Amniotic stem cell (primary cell): Measurements from ENCODE around the gene CROCC.
"Not testable (repeated sequence)": the region's sequence is repeated elsewhere in the genome, so short reads cannot be mapped to it uniquely, and the experiment has no call there.

Experiments used
- DNase-seq: peaks from one replicate; lab custom pipeline; 2025; lab: John Stamatoyannopoulos, UW

CROCC gene

DNA sequence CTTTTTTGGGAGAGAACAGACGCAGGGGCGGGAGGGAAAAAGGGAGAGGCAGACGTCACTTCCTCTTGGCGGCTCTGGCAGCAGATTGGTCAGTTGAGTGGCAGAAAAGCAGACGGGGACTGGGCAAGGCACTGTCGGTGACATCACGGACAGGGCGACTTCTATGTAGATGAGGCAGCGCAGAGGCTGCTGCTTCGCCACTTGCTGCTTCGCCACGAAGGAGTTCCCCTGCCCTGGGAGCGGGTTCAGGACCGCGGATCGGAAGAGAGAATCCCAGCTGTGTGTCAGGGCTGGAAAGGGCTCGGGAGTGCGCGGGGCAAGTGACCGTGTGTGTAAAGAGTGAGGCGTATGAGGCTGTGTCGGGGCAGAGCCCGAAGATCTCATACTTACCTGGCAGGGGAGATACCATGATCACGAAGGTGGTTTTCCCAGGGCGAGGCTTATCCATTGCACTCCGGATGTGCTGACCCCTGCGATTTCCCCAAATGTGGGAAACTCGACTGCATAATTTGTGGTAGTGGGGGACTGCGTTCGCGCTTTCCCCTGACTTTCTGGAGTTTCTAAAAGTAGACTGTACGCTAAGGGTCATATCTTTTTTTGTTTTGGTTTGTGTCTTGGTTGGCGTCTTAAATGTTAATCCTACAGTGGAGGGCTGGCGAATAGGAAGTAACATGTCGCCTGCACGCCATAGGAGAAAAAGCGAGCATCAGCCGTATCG is 26.0 kb upstream of the CROCC start, which contains the start of gene RNU1-2:
Gene RNU1-2, plus strand, starts transcription at position 383 of the 718 bp plus-strand sequence.
- peak; percentile 91 for DNase-seq

DNA sequence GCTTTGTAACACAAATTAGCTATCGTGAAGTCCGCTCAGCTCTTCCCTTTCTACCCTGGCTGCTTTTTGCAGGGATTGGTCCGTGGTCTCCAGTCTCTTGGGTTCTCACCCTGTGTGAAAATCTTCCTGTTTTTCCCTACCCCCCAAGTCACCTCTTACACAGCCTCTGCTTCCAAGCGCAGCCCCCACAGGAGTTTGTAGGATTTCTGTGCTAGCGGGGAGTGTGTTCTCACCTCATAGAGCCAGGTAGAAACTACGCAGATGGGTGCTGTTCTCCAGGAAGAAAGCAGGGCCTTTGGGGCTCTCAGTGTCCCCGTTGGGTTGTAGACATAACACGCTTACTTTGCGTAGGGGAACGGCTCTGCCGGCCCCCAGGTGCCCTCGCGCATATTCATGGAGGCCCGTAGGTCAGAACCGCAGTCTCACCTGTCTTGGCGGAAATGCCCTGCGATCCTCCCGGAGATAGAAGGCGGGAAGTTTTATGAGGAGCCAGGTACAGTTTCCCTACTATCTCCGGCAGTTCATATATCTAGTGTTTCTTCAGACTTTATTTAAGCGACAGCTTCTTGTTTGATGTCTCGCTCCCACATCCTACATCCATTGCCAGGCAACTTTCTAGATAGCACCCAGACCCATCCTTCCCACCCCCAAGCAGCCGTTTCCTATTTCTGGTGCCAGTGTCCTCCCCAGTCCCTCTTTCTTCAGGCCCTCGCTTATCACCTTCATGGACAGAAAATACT is 25.2 kb upstream of the CROCC start:
- DNase-seq: peak; percentile 71

DNA sequence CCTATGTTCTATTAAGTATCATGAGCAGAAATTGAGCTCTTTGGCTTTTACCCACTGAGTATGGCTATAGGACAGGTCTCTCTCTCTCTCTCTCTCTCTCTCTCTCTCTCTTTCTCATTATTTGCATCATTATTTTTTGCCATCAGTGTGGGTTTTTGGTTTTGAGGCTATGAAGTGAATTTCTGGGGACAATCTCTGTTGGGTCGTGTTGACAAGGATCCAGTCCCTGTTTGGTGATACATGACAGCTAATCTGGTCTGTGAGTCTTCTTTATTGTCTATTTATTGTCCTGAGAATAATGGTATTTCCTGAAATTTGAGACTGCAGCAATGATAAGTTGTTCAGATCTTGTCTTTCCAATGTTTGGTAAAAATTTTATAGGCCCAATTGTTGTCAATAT is 24.1 kb upstream of the CROCC start:
- not testable (repeated sequence) for DNase-seq

DNA sequence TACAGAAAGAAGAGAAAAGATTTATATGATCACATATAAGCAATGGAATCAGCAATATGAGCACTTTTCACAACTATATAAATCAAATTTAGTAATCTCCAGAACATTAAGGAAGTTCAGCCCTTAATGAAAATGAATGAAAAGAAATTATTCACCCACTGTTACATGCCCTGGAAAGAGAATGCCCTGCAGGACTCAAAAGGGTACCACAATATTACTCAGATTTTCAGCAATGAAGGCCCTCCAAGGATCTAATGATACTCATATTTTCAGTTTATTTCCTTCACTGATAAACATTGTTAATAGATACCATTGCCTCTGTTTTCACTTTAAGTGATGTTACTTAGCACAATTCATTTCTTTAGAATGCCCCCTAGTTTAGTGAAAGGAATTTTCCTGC is 23.4 kb upstream of the CROCC start:
- not testable (repeated sequence) for DNase-seq

DNA sequence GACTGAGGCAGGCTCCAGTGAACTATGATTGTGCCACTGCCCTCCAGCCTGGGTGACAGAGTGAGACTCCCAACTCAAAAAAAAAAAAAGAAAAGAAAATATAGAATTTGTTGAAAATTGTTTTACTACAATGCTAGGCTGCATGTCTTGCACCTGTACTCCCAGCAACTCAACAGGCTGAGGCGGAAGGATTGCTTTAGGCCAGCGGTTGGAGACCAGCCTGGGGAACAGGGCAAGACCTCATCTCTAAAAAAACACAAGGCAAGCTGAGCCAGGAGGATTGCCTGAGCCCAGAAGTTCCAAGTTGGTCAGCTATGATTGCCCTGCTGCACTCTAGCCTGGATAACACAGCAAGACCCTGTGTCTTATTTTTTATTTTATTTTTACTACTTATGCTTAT is 22.7 kb upstream of the CROCC start:
- not testable (repeated sequence) for DNase-seq

DNA sequence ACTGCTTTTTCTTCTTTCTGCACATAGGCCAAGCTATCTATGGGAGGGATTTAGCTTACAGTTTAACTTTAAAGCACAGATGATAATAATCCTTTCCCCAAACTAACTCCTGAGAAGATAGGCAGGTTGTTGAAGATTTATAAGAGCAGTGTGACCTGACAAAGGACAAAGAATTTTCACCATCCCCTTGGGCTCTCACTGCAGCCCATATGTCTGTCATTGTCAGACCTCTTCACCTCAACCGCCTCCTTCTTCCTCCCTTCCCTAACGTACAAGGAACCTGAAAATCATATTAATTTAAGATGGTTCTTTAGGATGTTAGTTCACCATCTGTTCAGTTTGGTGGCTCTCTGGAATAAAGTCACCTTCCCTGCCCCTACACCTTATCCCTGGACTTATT is 21.0 kb upstream of the CROCC start:
- DNase-seq: no peak

DNA sequence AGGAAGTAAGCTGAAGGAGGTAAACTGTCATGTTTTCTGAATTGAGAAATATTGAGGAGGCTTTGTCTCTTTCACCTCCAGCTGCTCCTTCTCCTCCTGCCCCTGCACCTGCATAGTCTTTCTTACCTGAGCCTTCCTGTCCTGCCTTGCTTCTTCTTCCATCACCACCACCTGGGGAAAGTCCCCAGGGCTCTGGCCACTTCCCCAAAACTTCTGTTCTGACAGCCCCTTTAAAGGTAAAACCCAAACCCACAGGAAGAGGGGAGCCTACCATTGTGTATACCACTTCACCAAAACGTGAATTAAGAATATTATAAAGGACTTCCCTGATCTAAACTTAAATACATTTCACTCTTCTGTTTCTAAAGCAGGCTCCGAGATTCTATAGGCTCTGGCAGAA is 20.4 kb upstream of the CROCC start:
- not testable (repeated sequence) for DNase-seq

DNA sequence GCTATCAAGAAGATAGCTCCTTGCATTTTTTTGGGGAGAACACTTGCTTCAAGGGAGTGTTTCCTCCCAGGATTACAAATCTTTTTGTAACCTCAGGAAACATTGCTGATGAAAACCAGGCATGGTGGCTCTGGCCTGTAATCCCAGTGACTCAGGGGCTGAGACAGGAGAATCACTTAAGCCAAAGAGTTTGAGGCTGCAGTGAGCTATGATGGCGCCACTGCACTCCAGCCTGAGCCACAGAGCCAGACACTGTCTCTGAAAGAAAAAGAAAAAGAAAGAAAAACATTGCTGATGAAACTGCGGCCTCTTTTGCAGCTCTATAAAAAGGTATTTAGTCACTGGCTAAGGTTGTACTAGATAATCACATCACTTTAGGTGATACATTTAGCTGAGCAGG is 18.7 kb upstream of the CROCC start:
- DNase-seq: no peak

DNA sequence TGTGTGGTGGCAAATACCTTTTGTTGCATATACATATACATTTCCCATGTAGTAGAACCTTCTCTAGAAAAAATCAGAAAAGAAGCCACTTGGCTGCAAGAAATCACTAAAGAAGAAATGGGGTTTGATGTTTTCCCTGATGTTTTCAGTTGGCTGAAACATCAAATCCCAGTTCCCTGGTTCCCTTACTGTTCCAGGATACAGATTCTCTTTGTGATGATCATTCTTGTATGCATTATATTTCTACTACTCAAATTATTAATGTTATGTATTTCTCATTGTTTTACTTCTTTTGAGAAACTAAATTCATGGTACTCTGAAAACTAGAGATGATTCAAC is 18.3 kb upstream of the CROCC start:
- no peak for DNase-seq

DNA sequence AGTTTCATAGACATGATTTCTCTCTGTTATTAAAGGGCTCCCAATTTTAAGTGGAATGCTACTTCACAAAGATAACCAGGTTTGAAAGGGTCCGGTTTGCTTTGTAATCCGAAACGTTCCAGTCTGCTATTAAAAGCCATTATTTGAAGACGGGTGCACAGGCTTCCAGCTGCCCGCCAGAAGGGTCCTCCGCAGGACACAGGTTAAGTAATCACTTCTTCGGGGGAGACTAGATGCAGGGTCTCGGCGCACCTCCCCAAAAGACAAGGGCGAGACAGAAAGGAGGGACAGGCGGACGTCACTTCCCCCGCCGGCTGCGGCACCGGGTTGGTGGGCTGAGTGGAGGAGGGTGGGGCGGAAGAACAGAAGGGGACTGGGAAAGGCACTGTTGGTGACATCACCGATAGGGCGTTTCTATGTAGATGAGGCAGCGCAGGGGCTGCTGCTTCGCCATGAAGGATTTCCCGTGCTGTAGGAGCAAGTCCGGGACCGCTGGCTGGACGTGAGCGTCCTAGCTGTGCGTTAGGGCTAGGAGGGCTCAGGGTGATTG is 17.1 kb upstream of the CROCC start:
- DNase-seq: peak; percentile 97

DNA sequence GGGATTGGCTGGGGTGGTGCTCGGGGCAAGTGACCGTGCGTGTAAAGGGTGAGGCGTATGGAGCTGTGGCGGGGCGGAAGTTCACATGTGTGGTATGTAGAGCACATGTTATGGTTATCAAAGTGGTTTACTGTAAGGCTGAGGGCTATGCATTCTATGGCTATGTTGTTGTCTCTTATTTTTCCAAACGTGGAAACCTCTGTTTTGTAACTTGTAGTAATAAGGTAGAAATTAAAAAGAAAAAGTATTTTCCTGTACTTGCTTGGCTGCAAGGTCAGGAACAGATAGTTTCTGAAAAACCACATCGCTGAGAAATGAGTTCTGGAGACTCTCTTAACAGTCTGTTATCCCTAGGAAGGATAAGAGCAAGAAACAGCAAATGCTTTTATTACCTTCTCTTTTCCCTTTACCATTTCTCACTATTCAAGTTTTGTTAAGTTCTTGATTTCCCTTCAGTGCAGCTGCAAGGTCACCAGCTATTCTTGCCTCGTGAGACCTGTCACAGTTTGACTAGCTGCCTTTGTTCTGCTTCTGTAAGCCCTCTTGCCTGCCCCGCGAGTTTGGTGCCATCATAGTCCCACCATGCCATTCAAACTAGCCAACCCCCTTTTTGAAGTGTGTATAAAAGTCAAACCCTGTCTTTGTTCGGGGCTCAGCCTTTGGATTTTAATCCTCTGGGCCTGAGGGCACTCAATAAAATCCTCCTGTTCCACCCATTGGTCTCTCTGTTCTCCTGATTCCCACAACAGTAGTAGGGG is 16.4 kb upstream of the CROCC start:
- peak; percentile 88 for DNase-seq

DNA sequence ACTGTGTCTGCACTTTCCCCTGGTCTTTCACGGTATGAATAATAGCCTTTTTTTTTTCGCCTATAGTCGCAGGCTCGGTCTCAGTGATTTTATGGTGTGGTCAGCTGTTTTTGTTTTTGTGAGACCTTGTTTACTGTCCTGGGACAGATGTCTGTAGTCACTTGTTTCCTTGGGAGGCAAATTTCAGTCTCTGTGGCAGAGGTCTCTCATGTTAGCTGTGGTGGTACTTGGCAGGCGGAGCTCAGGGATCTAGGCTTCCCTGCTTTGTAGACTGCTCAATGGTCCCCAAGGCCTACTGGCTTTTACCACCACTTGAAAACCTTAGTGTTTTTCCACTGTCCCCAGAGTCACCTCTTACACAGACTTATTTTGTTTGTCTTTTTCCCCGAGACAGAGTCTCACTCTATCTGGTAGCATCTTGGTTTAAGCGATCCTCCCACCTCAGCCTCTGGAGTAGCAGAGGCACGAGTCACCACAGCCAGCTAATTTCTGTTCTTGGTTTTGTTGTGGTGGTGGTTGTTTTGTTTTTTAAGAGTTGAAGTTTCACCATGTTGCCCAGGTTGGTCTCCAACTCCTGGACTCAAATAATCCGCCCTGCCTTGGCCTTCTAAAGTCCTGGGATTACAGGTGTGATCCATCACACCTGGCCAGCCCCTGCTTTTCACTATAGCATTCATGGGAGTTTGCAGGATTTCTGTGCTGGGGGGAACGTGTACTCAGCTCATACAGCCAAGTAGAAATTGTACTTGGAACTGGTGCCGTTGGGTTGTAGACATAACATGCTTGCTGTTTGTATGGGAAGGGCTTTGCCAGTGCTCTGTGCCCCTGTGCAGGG is 15.6 kb upstream of the CROCC start:
- DNase-seq: no peak

DNA sequence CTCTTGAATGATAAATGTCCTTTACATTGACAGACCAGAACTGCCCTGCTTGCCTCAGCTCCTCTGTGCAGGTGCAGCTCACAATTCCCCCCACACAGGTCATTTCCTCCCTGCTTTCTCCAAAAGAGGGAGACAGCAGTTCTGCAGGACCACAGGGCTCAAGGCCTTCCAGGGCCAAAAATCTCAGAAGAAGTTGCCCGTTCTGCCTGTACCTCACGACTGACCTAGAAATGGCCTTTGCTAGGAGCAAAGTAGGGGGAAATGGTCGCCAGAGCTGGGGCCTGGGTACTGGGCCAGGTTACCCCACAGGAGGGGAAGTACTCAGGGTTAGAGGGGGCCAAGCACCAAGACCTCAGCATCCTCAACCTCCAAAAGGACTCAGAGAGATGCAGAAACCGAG is 14.9 kb upstream of the CROCC start:
- no peak for DNase-seq

DNA sequence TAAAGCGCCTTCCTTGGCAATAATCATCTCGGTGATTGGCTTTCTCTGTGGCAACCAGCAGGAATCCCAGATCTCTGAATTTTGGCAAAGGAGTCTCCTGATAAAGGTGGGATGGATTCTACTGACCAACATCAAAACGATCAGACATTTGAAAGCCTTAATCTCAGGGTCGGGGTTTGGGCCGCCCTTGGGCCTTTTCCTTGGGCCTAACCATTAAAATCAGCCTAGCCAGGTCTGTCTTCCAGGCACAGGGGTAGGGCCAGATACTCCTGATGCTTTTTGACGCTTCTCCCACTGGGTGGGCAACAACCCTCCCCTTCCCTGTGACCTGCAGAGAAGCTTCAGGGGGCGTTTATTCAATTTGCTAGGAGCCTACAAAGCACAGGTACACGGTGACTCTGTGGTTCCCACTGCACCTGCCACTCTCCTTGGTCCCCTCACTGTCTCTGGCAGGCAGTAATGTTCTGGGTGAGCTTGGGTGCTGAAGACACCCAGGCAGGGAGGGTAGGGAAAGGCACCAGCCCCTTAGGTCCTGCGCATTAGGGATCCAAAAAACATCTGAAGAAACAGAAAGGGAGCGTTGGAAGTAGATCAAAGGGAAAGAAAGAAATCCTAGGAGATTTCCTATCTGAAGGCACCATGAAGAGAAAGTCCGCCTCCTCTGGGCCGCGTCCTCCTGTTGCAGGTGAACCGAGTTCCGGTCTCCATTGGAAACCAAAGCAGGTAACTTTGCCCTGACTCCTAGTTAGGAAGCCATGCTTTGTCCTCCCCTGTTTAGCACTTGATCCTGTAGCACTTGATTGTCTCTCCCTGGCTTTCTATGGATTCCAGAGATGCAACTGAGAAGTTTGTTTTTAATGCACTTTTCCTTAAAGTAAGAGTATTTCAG is 13.6 kb upstream of the CROCC start:
- DNase-seq: no peak

DNA sequence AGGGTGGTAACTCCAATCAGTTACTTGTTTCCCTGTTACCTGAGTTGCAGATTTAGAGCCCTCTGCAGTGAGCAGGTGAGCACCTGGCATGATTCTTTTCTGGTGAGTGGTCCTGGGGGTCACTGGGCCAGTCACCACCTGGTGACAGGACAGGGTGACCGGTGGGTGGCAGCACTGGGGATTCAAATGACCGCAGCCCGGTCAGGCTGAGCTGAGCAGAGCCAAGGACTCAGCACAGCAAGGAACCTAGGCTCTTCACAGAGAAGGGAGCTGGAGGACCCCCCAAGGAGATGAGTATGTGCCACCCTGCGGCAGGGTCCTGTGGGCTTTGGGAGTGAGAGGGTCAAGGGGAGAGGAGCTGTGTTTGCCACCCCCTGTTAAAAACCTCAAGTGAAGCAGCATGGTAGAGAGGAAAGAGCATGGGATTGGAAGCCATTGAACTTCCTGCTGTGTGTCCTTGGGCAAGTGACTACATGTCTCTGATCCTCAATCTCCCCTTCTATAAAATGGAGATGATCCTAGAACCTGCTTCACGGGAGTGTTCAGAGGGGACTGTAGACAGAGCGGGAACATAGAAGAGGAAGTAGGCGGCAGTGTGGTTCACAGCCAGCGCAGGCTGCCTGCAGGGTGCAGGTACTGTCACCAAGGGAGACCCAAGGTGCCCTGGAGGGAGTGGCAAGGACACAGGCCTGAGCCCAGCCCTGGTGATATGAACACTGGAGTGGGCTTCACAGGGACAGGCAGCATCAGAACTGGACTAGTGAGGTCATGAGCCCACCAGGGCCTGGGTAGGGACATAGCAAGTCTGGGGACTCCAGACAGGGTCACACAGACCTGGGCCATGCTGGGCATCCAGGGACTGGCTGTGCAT is 9.6 kb upstream of the CROCC start:
- not testable (repeated sequence) for DNase-seq

DNA sequence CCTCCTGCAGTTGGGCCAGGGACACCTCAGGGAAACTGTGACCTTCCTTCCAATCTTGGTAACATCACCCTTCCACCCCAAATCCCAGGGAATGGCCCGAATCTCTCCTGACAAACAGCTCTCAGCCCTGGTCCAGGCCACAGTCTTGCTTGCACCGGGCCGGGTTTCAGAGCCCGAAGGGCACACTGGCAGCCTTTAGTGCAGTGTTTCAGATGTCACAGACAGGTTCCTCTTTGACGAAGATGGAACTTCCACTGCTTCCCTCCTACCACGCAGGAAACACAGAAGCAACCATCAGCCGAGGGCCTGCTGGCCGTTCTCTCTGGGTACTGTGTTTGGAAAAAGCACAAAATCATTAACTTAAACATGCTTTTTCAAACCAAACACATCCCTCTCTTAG is 9.0 kb upstream of the CROCC start:
- DNase-seq: not testable (repeated sequence)

DNA sequence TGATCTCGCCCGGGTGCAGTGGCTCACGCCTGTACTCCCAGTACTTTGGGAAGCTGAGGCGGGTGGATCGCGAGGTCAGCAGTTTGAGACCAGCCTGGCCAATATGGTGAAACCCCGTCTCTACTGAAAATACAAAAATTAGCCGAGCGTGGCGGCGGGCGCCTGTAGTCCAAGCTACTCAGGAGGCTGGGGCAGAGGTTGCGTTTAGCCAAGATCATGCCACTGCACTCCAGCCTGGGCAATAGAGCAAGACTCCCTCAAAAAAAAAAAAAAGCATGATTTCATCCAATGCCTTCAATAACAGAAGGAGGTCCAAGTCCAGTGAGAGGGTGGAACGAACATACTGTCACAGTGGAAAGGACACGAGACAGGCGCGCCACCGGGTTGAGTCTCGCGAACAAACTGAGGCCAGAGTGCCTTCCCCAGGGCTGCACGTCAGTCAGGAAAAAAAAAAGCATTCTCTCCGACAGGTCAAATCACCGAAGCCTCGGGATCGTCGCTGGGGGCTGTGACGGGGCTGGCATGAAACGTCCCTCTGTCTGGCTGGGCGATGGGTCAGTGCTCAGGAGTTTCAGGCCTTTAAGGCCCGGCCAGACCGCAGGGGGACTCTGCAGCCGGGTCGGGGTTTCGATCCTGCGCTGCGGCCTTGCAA is 8.4 kb upstream of the CROCC start:
- DNase-seq: no peak

DNA sequence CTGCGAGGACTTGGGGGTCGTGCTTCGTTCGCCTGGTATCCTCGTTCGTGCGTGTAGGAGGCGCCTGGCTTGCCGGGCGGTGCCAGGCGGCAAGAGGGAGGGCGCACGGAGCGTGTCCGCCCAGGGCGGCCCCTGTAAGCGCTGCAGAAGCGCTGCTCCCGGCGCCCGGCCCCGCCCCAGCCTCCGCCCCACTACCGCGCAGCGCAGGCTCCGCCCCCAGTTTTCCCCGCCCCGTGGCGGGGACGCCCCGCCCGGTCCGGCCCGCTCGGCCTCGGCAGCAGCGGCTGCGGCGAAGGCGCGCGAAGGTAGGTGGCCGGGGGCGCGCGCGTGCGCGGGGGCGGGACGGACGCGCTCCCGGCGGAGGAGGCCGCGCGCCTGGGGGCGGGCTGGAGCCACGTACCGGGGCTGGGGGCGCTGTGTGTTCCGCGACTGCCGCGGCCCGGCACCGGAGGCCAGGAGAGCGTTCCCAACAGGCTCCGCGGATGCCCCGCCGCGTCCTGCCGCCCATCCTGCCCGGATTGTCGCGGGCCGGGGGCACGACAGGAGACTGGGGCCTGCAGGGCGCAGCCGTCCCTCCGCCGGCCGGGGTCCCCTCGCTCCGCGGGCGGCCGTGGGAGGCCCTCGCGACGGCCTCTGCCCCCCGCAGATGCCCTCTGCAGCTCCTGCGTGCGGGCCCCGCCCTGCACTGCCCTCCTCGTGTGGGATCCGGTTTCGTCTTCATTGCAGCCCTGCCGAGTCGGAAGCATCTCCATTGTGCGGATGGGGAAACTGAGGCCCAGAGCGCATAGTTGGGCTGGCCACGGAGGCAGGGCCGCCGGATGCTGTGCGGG is 7.7 kb upstream of the CROCC start:
- DNase-seq: peak; percentile 86
